Ramos (cell line): ENCODE results near the gene FAM89B.

Experiments used
- in situ Hi-C: fragments of 300-500 bp; cut with MboI; formaldehyde crosslinking; loops from one replicate; pipeline ENCODE4 v1.14.3; 2022; ENCODE audit warnings: low sequenced_read_pairs; ENCODE audit not compliant: unreplicated experiment

The FAM89B gene

DNA sequence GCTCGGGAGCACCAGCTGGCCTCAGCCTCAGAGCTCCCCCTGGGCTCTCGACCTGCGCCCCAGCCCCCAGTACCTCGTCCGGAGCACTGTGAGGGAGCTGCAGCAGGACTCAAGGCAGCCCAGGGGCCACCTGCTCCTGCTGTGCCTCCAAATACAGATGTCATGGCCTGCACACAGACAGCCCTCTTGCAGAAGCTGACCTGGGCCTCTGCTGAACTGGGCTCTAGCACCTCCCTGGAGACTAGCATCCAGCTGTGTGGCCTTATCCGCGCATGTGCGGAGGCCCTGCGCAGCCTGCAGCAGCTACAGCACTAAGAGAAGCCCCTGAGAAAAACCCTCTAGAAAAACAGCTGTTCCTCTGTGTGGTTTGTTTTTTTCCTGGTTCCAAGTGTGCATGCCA is 918 bp upstream of the FAM89B start:
- in situ Hi-C loops: no loop called here

DNA sequence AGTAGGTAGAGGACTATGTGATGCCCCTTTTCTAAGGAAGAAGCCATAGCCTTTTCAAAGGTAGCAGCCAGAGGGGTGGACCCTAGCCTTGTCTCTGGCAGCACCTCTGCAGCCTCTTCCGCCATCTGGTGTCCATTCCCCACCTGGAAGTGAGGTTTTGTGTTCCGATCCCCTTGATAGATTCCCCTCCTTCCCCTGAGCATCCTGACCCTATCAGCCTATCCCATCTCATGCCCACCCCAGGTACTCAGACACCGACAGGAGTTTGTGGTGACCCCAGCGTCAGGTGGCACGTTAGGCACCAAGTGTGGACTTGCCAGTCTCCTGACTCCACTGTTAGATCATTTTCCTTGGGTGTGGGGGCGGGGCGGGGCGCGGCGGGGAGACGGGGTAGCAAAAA is 398 bp upstream of the FAM89B start:
- in situ Hi-C loops: no loop called here

DNA sequence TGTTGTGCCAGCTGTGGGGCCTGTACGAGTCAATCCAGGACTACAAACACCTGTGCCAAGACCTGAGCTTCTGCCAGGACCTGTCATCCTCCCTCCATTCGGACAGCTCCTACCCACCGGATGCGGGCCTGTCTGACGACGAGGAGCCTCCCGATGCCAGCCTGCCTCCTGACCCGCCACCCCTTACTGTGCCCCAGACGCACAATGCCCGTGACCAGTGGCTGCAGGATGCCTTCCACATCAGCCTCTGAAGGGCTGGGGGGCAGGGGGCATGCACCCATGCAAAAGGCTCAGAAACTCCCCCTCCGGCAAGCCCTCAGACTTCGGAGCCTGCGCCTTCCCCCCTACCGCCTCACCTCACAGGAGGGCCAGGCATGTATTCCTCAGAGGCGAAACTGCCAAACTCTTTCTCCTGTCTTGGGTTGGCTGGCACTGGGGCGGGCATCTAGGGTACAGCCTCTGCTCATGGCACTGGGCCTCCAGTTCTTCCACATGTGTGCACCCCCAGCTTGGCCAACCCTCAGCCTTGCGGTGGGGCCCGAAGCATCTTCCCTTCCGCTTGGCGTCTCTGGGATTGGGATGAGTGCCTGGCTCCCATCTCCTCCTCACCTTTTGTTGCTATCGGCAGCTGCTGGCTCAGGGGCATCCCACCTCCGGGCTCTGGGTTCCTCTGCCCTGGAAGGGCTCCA is 1.2 kb downstream of the FAM89B start:
- in situ Hi-C loops: no loop called here

DNA sequence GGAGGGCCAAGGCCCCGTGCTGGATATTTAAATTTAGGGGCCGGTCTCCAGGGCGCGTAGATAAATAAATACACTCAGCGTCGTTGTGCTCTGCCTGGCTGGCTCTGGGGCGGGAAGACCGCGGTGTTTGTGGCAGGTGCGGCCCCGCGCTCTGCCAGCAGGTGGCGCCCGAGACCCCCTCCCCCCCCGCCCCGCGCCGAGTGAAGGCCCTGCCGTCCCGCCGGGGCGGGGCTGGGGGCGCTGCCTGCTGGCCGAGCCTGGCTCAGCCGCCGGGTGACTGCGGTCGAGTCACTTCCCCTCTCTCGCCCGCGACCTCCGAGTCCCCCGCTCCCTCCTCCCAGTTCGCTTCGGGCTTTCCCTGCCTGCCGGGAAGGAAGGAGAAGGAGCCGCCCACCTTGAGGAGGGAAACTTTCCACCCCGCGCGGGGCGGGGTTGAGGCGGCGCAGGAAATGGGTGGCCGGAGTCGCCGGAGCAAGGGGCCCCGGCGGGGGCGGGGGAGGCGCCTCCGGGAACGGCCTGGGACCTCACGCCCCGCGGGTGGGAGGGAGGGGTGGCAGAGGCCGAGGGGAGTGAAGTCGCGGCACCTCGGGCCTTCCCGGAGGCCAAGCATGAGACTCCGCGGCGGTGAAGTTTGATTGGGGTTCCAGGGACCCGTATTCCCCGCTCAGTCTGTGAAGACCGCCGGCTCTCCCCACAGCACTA is 1.9 kb downstream of the FAM89B start:
- in situ Hi-C loops: no loop called here

DNA sequence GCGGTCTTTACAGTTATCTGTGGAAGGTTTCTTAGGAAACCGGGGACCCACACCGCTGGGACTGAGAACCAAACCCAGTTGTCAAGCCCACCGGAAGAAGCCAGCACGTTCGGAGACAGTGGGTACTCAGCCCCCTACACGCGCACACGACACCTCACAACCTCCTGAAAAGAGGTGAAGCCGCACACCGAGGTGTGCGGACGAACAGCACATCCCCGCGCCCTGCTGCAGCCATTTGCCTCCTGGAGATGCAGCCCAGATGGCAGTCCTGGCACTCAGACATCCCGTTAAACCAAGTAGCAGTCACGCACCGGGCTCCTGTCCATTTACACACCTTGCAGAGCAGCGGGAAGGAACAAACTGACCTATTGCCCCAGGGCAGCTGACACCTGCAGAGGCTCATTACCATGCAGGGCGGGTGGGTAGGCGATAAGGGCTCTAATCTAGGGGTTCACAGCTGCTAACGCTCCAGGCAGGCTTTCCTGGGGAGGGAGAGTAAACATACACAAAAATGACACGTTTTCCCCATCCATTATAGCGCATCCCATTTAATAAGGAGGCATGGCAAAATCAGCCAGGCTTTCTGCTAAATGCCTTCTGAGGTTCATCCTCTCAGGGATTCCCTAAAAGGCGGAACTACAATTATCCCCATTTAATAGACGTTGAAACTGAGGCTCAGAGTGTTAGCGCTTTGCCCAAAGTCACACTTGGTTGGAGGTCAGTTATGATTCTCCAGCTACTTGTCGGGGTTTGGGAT is 2.7 kb downstream of the FAM89B start:
- in situ Hi-C loops: no loop called here

DNA sequence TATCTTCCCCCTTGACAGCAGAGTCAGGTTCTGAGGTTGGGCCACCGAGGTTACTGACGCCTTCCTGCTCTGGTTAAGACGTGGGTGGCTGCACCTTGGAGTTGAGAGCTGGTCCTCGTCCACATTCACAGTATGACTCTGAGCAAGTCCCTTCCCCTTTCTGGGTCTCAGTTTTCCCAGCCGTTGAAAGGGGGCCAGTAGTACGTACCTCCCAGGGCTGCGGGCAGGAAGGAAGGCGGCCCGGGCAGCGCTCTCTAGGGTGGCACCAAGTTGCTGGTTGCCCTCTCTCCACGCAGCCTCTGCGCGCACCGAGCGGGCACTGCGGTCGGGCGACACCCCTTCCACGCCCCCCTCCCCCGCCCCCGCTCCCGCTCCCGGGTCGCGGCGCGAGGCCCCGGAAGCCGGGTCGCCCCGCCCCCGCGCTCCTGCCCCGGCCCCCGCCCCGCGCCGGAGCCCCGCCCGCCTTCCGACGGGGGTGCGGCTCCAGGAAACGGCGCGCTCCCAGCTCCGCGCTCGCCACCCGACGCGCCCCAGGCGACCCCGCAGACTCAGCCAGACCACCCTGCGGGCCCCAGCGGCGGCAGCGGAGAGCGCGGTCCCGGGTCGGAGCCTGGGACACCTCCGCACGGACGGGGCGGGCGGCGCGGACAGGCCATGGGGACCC is 3.4 kb downstream of the FAM89B start, which contains the start of gene EHBP1L1:
EHBP1L1 (plus strand) TSS at position 486 of the 664 bp plus-strand sequence. CDS start 250 bp downstream, outside the sequence.
- in situ Hi-C loops: no loop called here

DNA sequence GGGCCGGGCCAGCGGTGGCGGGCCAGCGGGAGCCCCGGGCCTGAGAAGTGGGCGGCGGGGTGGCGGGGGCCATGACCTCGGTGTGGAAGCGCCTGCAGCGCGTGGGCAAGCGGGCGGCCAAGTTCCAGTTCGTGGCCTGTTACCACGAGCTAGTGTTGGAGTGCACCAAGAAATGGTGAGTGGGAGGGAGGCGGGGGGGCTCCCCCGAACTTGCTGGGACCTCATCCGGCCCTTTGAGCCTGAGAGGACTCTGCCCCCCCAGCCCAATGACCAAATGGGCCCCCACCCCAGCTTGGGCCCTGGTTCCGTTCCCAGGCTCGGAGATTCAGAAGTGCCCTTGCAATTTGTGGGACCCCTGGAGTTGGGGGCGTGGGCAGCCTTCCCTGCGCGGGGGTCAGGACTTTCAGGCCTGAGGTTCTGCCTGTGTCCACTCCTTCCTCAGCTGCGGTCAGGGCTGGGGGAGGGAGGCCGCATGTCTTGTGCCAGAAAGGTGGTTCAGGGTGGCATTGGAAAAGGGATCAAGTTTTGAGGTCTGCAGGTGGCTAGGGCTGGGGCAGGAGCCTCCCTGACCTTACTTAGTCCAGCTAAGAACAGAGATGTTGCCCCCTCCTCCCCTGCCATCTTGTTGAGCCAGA is 4.0 kb downstream of the FAM89B start:
- in situ Hi-C loops: no loop called here

DNA sequence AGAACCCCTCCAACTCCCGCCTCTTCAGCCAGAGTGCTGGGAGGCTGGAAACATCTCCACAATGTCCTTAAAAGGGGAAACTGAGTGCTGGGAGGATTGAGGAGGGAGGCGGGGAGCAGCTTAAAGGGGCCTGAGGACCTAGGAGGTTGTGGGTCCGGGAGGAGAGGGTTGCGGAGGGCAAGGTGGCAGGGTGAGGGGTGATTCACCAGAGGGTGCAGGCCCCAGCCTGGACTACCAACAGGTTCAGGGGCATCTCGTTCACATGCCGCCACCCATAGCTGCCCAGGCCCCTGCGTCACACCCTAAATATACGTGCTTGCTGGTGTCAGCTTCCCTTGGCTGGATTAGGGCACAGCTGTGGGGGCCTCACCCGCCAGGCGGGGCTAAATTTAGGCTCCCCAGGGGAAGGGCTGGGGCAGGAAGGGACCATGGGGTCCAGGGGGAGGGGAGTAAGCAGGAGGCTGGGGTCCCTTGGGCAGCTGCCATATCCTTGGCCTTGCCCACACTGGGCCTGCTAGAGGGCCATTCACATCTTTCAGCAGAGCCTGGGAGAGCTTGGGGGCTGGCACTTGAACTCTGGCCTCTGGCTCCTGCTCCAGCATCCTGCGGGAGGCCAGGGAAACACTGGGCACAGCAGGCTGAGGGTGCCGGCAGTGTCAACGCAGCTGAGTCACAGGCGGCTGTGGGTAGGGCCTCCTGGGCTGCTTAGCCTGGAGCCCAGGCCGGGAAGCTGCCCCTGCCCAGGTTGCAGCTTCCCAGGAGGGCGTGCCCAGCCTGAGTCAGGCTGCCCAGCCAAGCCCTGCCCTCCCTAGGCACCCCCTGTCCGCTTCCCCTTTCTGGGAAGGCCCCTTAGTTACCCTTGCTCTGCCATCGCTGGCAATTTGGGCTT is 4.8 kb downstream of the FAM89B start:
- in situ Hi-C loops: no loop called here

DNA sequence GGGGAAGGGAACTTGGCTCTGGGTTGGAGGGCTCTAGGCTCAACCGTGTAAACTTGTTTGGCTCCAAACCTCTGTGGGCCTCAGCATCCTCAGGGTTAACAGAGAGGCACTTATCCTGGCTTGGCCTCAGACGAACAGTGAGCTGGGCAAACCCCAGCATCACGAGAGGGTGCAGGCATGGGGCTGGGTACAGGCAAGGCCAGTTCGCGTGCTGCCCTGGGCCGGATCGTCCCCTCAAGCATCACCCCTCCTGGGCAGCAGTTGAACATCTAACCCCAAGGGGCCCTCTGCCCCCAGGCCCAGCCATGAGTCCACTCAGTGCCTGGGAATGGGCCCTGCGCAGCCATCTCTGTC is 5.4 kb downstream of the FAM89B start:
- in situ Hi-C loops: no loop called here

DNA sequence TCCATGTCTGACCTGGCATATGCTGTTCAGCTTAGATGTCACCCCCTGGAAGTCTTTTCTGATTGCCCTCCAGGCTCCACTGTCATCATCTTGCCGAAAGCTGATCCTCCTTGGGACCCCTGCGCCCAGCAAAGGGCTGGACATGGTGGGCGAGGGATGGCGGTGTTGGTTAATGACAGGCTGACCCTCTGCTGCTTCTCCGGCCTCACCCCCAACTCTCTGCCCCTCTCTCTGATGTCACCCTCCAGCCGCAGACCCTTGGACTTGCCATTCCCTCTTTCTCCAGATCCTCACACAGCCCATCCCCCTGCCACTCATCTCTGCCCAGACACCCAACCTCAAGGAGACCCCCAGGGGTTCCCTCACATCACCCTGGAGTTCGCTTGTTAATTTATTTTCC is 5.8 kb downstream of the FAM89B start:
- in situ Hi-C loops: no loop called here

DNA sequence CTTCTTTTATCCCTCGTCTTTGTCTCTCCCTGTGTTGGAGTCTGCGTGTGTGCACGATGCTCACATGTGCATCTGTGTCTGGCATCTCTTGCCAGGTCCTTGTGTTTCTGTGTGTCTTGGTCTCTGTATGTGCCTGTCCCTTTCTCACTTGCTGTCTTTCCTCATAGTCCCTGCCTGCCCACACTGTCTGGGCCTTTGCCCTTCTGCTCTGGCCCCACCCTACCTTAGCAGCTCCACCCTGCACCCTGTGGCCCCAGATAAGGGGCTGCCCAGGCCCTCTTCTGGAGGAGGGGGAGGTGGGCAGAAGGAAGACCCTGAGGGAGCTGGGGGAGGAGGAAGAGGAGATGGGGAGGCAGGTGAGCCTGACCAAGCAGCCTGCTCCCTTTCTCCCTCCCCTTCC is 6.3 kb downstream of the FAM89B start:
- in situ Hi-C loops: no loop called here

DNA sequence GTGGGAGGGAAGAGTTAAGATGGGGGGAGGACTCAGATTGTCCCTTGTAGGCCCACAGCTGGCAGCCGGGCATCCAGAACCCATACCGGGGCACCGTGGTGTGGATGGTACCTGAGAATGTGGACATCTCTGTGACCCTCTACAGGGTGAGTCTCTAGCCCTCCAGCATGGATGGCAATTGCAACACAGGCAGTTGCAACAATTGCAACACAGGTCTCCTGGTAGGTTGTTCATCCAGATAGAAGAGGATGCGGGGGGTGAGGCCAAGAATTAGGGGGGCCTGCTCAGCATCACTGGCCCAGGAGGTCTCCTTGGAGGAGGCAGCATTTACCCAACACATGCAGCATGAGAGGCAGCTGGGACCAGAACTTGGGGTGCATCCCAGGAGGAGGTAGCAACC is 7.0 kb downstream of the FAM89B start:
- in situ Hi-C loops: no loop called here

DNA sequence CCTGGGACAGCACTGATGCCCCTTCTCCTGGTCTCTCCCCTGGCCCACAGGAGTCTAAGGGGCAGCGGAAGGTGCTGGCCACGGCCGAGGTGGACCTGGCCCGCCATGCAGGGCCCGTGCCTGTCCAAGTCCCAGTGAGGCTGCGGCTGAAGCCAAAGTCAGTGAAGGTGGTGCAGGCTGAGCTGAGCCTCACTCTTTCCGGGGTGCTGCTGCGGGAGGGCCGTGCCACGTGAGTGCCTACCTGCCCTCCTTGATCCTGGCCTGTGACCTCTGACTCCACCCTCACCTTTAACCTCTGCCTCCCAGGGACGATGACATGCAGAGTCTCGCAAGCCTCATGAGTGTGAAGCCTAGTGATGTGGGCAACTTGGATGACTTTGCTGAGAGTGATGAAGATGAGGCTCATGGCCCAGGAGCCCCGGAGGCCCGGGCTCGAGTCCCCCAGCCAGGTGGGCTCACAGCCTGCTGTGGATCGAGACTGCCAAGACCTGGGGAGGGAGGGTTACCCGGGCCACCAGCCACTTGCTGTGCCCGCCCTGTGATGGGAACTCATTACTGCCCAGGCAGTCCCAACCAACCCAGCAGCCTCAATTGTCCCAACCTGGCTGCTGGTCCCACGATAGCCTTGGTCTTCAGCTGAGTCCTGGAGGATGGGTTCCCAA is 7.8 kb downstream of the FAM89B start:
- in situ Hi-C loops: no loop called here

DNA sequence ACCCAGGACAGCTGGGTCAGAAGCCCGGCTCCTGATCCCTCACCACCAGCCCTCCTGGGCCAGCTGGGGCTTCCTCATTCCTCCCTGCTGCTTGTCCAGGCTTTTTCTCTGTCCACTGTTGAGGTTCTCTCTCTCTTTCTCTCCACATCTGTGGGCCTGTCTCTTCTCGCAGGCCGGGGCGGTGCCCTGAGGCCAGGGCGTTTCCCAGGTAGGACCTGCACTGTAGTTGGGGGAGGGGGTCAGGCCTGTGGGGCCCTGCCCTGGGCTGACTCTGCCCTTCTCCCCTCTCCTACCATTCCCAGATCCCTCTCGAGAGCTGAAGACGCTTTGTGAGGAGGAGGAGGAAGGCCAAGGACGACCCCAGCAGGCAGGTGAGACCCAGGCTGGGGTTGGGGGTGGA is 8.4 kb downstream of the FAM89B start:
- in situ Hi-C loops: no loop called here

DNA sequence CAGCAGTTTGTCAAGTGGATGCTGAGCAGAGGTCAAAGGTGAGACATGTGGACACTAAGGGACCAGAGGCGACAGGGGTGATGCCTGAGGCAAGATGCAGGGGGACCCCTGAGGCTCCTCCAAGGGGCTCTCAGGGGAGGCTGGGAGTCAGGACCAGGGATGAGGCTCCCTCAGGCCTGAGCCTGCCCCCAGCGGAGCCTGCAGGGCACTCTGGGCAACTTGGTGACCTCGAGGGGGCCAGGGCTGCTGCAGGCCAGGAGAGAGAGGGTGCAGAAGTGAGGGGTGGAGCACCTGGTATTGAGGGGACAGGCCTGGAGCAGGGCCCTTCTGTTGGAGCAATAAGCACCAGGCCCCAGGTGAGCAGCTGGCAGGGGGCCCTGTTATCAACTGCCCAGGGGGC is 9.6 kb downstream of the FAM89B start:
- in situ Hi-C loops: no loop called here

DNA sequence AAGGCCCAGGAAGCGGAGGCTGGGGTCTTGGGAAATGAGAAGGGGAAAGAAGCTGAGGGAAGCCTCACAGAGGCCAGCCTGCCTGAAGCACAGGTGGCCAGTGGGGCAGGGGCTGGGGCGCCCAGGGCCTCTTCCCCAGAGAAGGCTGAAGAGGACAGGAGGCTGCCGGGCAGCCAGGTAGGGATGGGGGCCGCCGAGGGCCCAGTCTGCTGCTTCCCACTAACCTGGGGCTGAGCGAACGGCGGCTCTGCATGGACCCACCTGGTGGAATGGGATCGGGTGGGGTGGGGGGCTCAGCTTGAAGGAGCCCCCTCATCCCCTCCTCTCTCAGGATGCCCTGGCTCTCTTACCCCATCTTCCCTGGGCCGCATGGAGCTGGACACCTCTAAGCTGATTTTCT is 11.3 kb downstream of the FAM89B start:
- in situ Hi-C loops: no loop called here

DNA sequence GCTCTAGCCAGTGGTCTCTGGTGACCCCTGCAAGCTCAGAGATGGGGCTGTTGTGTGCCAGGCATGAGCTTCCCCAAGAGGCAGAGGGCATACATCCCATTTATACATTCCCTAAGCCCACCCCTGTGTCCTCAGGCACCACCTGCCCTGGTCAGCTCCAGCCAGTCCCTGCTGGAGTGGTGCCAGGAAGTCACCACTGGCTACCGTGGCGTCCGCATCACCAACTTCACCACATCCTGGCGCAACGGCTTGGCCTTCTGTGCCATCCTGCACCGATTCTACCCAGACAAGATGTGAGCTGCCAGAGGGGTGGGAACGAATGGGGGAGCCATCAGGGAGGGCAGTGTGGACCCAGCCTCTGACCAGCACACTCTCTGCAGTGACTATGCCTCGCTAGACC is 11.8 kb downstream of the FAM89B start:
- in situ Hi-C loops: no loop called here

DNA sequence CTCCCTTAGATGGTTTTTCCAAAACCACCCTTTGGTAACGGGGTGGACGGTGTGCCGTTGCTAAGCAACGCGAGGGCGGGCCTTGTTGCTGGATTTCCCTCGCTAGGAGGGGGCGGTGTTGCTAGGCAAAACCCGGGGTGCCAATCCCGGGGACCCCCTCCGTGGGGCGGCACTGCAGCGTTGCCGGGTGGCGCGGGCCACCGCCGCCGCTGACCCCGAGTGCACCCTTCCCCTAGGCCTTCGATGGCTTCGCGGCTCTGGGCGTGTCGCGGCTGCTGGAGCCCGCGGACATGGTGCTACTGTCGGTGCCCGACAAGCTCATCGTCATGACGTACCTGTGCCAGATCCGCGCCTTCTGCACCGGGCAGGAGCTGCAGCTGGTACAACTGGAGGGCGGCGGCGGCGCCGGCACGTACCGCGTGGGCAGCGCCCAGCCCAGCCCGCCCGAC is 12.4 kb downstream of the FAM89B start:
- in situ Hi-C loops: no loop called here
